Inflammatory macrophage treated with lipopolysaccharide for 1 hour (primary cell): ENCODE measurements around the gene BCAS1.

Experiments used
- DNase-seq, 2 donors: peaks; one replicate each; pipeline ENCODE4 v3.0.0-alpha.2; 2020 to 2022

The BCAS1 gene

DNA sequence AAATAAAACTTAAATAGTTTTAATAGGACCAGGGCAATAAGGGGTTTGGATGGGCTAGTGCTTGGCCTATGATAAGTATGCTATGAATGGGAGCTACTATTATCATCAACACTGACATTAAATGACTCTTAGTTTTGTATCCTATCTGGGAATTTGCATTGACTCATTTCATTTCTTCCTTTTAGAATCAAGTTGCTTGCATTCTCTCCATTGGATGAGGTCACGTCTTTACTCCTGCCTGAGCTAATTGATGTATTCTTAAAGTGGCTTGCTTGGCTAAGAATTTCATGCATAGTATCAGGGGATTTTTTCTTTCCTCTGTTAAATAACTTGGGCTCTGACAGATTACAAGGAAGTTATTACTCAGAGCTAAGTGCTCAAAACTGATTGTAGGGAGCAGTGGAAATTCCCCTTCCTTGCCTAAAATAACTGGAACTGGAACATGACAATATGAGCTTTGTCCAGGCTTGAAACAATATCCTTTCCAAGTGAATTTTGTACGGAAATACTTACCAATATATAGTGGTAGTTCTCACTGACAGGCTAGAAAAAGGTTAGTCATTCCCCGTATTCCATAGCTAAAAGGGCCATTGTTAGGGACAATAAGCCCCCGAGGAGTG, 169.9 kb downstream of the BCAS1 start:
- DNase-seq = peak; percentile 72 to 88

DNA sequence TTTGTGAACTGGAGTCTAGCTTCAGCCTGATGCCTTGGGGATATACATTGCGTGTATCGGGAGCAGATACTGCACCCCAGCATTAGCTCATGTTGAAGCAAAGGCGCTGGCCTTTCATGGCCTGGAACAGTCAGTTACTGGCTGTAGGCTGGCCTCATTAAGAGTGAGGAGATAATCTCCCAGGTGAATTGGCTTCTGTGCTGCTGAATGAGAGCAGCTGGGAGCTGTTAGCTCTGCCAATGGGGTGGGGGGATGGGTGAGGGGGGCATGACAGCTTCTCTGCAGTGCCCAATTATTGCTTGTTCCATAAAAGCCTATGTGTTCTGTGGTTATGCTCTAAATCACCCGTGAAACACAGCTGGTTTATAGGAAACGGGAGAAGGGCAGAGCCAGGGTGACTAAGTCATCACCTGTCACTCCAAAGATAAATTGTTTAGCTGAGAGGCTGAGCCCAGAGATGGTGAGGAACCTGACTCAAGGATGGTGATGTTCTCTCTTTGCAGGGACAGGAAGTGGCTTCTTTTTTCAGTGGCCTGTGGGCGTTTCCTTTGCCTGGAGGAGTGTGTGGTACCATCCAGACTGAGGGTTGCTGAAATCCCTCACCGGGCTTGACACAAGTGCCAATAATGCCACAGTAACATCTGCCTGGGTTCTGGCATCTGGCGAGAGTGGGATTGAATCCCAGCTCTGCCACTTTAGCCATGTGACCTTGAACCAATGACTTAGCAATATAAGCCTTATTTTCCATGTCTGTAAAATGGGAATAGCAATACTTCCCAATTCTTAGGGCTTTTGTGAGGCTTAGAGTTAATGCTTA, 170.8 kb downstream of the BCAS1 start:
- peak; percentile 72 to 86 for DNase-seq

DNA sequence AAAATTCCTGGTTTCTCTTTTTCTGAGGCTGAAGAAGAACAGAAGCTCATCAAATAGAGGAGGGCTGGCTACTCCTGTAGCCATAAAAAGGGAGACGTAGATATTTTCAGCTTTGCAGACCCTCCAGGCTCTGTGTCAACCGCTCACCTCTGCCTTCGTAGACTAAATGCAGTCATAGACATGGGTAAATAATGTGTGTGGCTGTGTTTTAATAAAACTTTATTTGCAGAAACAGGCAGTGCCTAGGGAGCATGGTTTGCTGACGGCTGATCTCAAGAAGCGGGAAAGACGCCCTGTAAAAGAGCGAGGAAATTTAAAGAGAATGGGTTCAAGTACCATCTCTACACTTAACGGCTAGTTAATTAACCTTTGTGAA, 171.8 kb downstream of the BCAS1 start:
- DNase-seq = no peak

DNA sequence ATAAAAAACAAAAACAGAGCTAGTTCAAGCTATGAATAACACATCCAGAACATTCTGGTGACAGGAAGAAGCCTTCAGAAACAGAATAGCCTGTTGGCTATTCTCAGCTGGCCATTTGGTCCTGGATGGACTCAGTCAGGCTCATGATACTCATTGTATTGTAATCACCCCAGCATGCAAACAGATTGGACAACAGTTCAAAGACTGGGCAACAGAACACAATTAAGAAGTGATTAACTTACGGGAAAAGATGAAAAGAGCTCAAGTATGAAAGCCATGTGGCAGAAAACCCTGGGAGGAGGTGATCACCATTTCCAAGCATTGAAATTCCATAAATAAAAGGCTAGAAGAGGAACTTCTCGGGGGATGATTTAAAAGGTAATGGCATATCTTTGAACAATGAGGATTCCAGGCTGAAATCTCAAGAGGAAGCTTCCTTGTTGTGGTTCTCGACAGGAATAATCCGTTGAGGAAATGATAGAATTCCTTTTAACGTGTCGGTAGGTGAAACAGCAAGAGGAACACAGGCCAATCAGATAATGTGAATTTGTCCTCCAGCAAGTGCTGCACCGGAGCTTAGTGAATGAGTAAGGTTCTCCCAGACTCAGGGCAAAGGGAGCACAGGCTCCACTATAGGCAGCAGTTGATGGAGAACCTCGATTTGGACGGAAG, 172.4 kb downstream of the BCAS1 start:
- DNase-seq = no peak

DNA sequence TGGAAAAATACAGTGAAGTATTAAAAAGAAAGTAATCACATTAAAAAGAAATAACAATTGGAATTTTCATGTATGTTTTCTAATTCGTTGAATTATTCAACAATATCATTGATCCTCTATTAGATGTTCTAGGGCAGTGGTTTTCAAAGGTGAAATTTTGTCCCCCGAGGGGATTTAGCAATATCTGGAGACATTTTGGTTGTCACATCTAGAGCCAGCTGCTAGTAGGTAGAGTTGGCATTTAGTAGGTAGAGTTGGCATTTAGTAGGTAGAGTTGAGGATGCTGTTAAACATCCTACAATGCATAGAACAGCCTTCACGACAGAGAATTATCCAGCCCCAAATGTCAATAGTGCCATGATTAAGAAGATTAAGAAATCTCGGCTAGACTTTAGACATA, 173.7 kb downstream of the BCAS1 start:
- no peak for DNase-seq

DNA sequence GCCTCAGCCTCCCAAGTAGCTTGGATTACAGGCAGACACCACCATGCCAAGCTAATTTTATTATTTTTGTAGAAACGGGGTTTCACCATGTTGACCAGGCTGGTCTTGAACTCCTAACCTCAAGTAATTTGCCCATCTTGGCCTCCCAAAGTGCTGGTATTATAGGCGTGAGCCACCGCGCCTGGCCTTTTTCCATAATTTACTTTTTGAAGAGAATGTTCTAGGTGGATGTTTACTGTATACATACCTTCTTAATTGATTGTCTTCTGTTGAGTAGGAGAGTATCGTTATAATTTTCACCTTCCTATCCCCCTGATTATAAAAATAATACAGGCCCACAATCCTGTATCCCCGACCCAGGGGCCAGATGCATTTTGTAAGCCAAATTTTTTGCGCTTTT, 174.4 kb downstream of the BCAS1 start:
- DNase-seq = no peak

DNA sequence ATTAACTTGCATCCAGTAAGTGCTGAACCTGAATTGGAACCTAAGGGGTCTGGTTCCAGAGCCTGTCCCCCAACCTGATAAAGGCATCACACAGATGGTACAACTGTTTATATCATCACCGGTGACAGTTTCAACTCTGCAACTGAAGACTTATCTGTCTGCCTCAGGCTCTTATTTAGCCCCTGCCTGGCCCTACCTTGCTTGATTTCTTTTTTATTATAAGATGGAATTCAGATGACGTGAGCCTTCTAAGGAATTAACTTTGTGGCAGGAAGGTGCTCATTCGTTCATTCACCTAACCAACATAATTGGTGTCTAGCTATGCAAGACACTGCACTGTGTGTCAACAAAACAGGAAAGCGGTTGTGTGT, 175.0 kb downstream of the BCAS1 start:
- DNase-seq = no peak

DNA sequence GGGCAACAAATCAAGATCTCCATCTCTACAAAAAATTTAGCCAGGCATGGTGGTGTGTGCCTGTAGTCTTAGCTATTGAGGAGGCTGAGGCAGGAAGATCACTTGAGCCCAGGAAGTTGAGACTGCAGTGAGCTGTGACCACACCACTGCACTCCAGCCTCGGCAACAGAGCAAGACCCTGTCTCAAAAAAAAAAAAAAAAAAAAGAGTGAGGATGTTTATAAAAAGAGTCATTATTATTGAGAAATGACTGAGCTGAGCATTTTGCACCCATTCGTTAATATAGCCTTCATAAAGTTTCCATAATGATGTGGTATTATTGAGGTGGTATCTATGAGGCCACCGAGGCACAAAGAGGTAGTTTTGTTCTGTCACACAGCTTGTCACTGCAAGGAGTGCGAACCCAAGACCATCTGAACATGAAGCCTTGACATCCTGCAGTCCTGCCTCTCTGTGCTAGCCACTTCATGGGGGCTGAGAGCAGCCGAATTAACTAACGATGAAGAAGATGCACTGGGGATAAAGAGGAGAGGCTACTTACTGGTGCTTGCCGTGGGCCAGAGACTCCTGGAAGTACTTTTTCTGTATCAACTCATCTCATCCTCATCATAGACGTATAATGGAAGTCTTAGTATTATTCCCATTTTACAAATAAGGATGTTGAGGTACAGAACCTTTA, 175.5 kb downstream of the BCAS1 start:
- DNase-seq = no peak
